OCI-LY1 (cell line): Measurements from ENCODE around the gene RFX2.

Experiments
- EZH2 ChIP-seq: fragments of 200-600 bp; sonication (generic), shearing (Covaris generic); IDR thresholded peaks from 2 replicates; pipeline ENCODE4 v1.8.0; 2017; ENCODE audit warnings: borderline replicate concordance, mixed run types, mild to moderate bottlenecking, antibody characterized with exemption, low read length, moderate library complexity, mixed read lengths
- TF ChIP-seq, protein P1 (sequence below): fragments of 200-600 bp; sonication (generic), shearing (Covaris generic); IDR thresholded peaks from 2 replicates; pipeline ENCODE4 v1.5.1; 2017; ENCODE audit warnings: mild to moderate bottlenecking, antibody characterized with exemption, low read length, moderate library complexity, mixed read lengths

DNA sequence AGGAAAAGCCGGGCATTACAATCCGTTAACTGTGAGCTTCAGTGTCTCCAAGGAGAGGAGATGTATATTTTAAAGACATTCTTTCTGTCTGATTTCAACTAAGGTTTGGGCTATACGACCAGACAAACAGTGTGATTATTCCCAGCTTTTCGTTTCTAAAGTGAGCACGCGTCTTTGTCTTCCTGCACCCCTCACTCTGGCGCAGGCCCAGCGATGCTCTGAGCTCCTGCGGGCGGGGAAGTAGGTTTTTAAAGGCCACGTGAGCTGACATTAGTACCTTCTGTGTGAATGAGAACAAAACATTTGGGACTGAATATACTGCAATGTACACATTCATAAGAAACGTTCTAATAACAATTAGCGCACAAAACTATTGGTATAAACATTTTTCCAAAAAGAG is 117.1 kb downstream of the RFX2 start:
- TF ChIP-seq, protein P1, sequence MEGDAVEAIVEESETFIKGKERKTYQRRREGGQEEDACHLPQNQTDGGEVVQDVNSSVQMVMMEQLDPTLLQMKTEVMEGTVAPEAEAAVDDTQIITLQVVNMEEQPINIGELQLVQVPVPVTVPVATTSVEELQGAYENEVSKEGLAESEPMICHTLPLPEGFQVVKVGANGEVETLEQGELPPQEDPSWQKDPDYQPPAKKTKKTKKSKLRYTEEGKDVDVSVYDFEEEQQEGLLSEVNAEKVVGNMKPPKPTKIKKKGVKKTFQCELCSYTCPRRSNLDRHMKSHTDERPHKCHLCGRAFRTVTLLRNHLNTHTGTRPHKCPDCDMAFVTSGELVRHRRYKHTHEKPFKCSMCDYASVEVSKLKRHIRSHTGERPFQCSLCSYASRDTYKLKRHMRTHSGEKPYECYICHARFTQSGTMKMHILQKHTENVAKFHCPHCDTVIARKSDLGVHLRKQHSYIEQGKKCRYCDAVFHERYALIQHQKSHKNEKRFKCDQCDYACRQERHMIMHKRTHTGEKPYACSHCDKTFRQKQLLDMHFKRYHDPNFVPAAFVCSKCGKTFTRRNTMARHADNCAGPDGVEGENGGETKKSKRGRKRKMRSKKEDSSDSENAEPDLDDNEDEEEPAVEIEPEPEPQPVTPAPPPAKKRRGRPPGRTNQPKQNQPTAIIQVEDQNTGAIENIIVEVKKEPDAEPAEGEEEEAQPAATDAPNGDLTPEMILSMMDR: no peak
- TF ChIP-seq EZH2: no peak
